ENCODE data around the gene EML3.
"Not testable (repeated sequence)": the region's sequence is repeated elsewhere in the genome, so short reads cannot be mapped to it uniquely, and the experiment has no call there.

EML3 gene

GRCh38 chr11:62612366-62613290, at the start of gene EML3, which contains the start of gene ROM1:
EML3 (minus strand) TSS chr11:62612775; CDS start chr11:62612457, 318 bp downstream.
ROM1 (plus strand) TSS chr11:62613257; CDS start chr11:62613282, 25 bp downstream.
- peak; percentile 84 for DNase-seq (ENCODE audit: low read depth)

GRCh38 chr11:62656796-62657429, 44.3 kb upstream of the EML3 start:
- DNase-seq (ENCODE audit: low read depth) = no peak

GRCh38 chr11:62654297-62654696, 41.7 kb upstream of the EML3 start:
- no peak for DNase-seq (ENCODE audit: low read depth)

GRCh38 chr11:62652161-62653006, 39.8 kb upstream of the EML3 start:
- DNase-seq (ENCODE audit: low read depth) = peak; percentile 37

GRCh38 chr11:62650283-62650682, 37.7 kb upstream of the EML3 start:
- DNase-seq (ENCODE audit: low read depth) = not testable (repeated sequence)

GRCh38 chr11:62649486-62649885, 36.9 kb upstream of the EML3 start:
- DNase-seq (ENCODE audit: low read depth) = no peak

GRCh38 chr11:62648967-62649364, 36.4 kb upstream of the EML3 start:
- no peak for DNase-seq (ENCODE audit: low read depth)

GRCh38 chr11:62648185-62648966, 35.8 kb upstream of the EML3 start:
- no peak for DNase-seq (ENCODE audit: low read depth)

GRCh38 chr11:62647609-62648005, 35.0 kb upstream of the EML3 start:
- no peak for DNase-seq (ENCODE audit: low read depth)

GRCh38 chr11:62646825-62647608, 34.4 kb upstream of the EML3 start:
- no peak for DNase-seq (ENCODE audit: low read depth)

GRCh38 chr11:62645946-62646824, 33.6 kb upstream of the EML3 start, which contains the start of gene GANAB:
GANAB (minus strand) TSS chr11:62646613; CDS start chr11:62646599, 14 bp downstream.
- DNase-seq (ENCODE audit: low read depth) = peak; percentile 99

GRCh38 chr11:62645671-62645945, 33.0 kb upstream of the EML3 start:
- DNase-seq (ENCODE audit: low read depth) = peak; percentile 26

- no peak for DNase-seq (ENCODE audit: low read depth)
Observed at GRCh38 chr11:62644220-62644619, 31.6 kb upstream of the EML3 start.

GRCh38 chr11:62632492-62632891, 19.9 kb upstream of the EML3 start:
- DNase-seq (ENCODE audit: low read depth) = no peak

- no peak for DNase-seq (ENCODE audit: low read depth)
Observed at GRCh38 chr11:62627713-62628112, 15.1 kb upstream of the EML3 start.

GRCh38 chr11:62622476-62623089, 10.0 kb upstream of the EML3 start:
- DNase-seq (ENCODE audit: low read depth) = no peak

- peak; percentile 98 for DNase-seq (ENCODE audit: low read depth)
Observed at GRCh38 chr11:62621567-62622470, 9.2 kb upstream of the EML3 start, which contains the start of gene B3GAT3. B3GAT3 (minus strand) TSS chr11:62621986; CDS start chr11:62621947, 39 bp downstream.

- DNase-seq (ENCODE audit: low read depth) = no peak
Observed at GRCh38 chr11:62621027-62621566, 8.5 kb upstream of the EML3 start.
